ENCODE data around the gene ARL13B. TPM values are rescaled to one million over a fixed set of nuclear protein-coding genes. Genes with fewer than 3 reads are reported as not detected.

The ARL13B gene
- total and polyA plus RNA-seq, 10 of the 15 experiments (the other 5 are each of a cell fraction or from before 2014, with no cell fraction given): 3.0 to 10.4 (median 7.9) TPM

- 69% methylated on average over 5 of the region's 5 CpGs for WGBS (ENCODE audit: insufficient coverage, insufficient replicate concordance, low lambda C conversion rate, missing lambda C conversion rate)
- intact Hi-C loops (cut with micrococcal nuclease; ENCODE audit: unreplicated experiment): no loop called here
These were observed 4.7 kb downstream of the ARL13B start for GRCh38 chr3:93984618-93985017.

GRCh38 chr3:93988283-93988682 lies 8.3 kb downstream of the ARL13B start:
- in situ Hi-C loops (cut with MboI): no loop called here
- CTCF ChIA-PET: interaction anchor here (0.6 to 2.1 kb wide), 2 partner anchors 15 to 16 kb away, joined by 3 to 7 read pairs; no protein-coding TSS in a partner anchor
- TF ChIP-seq SIX5 (IDR thresholded peaks at IDR 0.05; ENCODE audit: low read depth, low read length, severe bottlenecking) (no peak), HCFC1 (IDR thresholded peaks at IDR 0.05; ENCODE audit: low read length) (no peak), PKNOX1 (IDR thresholded peaks at IDR 0.05) (no peak), EZH2 (IDR thresholded peaks at IDR 0.05; ENCODE audit: borderline replicate concordance, control insufficient read depth, low read depth, low read length) (no peak), NRF1 (conservative IDR thresholded peaks at IDR 0.05; ENCODE audit: low read depth, low read length) (no peak), BACH1 (IDR thresholded peaks at IDR 0.05; ENCODE audit: borderline replicate concordance) (no peak), GATAD2B (conservative IDR thresholded peaks at IDR 0.05; ENCODE audit: low read depth) (no peak), LARP7 (IDR thresholded peaks at IDR 0.05) (no peak), ATF3 (IDR thresholded peaks at IDR 0.05; ENCODE audit: borderline replicate concordance, extremely low read depth, low read depth, low read length) (no peak), SIN3A (IDR thresholded peaks at IDR 0.05; ENCODE audit: low read depth, low read length) (no peak), KDM1A (IDR thresholded peaks at IDR 0.05; ENCODE audit: borderline replicate concordance) (no peak), MYC (IDR thresholded peaks at IDR 0.05; ENCODE audit: insufficient read depth, insufficient read length, insufficient replicate concordance, low read length, severe bottlenecking) (no peak)

More at GRCh38 chr3:93984618-93985017, 4.7 kb downstream of the ARL13B start:
- no peaks in the 10 kb centered on the region for H3K4me1 ChIP-seq (ENCODE audit: control insufficient read depth, insufficient read depth, low read length)
- no peak for TF ChIP-seq ELK1 (IDR thresholded peaks at IDR 0.05; ENCODE audit: low read depth, low read length)
- no peak for TF ChIP-seq YY1 (IDR thresholded peaks at IDR 0.05; ENCODE audit: low read depth, low read length)
- H3K9ac ChIP-seq (ENCODE audit: control insufficient read depth, insufficient read depth, low read length): no peak overlapping the region
- peaks cover 3% of the 10 kb centered on the region for H3K79me2 ChIP-seq (ENCODE audit: control insufficient read depth, insufficient read depth, low read length)
- H3K4me2 ChIP-seq (ENCODE audit: control insufficient read depth, insufficient read depth): no peak overlapping the region
- H3K27ac ChIP-seq (ENCODE audit: control insufficient read depth, insufficient read depth): no peak overlapping the region
- FAIRE-seq: no peak
- SMC1A ChIA-PET (ENCODE audit: uncharacterized antibody, unreplicated experiment): interaction anchor here (1.0 to 1.1 kb wide), 2 partner anchors 15 to 105 kb away, joined by 3 read pairs; no protein-coding TSS in a partner anchor
- DNase-seq (ENCODE audit: low read depth, low spot score): no peak
- no TSS peak for BruUV-seq (replicated peaks)
- H2AFZ ChIP-seq (ENCODE audit: control insufficient read depth, low read depth, low read length): no peak overlapping the region
- no peaks in the 10 kb centered on the region for H3K36me3 ChIP-seq (ENCODE audit: control insufficient read depth in 2 of 2, insufficient read depth in 2 of 2, low read length in 1 of 2)
- no peaks in the 10 kb centered on the region for H4K20me1 ChIP-seq (ENCODE audit: control insufficient read depth, insufficient read depth)
- POLR2A ChIA-PET: interaction anchor here (1.6 kb wide), 1 partner anchor 12 kb away, joined by 4 read pairs; no protein-coding TSS in a partner anchor
- CTCF ChIA-PET: interaction anchor here (1.0 to 1.5 kb wide), 2 partner anchors 19 to 70 kb away, joined by 3 read pairs; no protein-coding TSS in a partner anchor
- no peaks in the 10 kb centered on the region for H3K9me3 ChIP-seq (replicated peaks; ENCODE audit: control insufficient read depth, insufficient read depth, low read length)
- in situ Hi-C loops (cut with MboI): no loop called here
- RAD21 ChIA-PET (ENCODE audit: unreplicated experiment): interaction anchor here (0.6 kb wide), 1 partner anchor 64 kb away, joined by 3 read pairs; no protein-coding TSS in a partner anchor
- no peak for ATAC-seq
- no peaks in the 10 kb centered on the region for H3K27me3 ChIP-seq (replicated peaks in 1 of 2; ENCODE audit: control insufficient read depth in 2 of 2, insufficient read depth in 2 of 2, low read length in 1 of 2)
- H3K4me3 ChIP-seq: no peak overlapping the region

More at GRCh38 chr3:93988283-93988682, 8.3 kb downstream of the ARL13B start:
- POLR2A ChIA-PET: no interaction called here
- SMC1A ChIA-PET (ENCODE audit: uncharacterized antibody, unreplicated experiment): interaction anchor here (0.6 to 1.3 kb wide), 3 partner anchors 9 to 36 kb away, joined by 3 read pairs; partner anchors contain the start of gene ARL13B
- RAD21 ChIA-PET (ENCODE audit: unreplicated experiment): interaction anchor here (1.6 kb wide), 1 partner anchor 74 kb away, joined by 4 read pairs; the partner anchor contains the start of gene DHFR2
- intact Hi-C loops (cut with micrococcal nuclease; ENCODE audit: unreplicated experiment): no loop called here
- H3K4me3 ChIP-seq: no peak overlapping the region
- no peak for DNase-seq (ENCODE audit: low read depth, low spot score)
- no peaks in the 10 kb centered on the region for H4K20me1 ChIP-seq (ENCODE audit: control insufficient read depth, insufficient read depth)
- no peaks in the 10 kb centered on the region for H3K27me3 ChIP-seq (replicated peaks in 1 of 2; ENCODE audit: control insufficient read depth in 2 of 2, insufficient read depth in 2 of 2, low read length in 1 of 2)
- H2AFZ ChIP-seq (ENCODE audit: control insufficient read depth, low read depth, low read length): no peak overlapping the region
- H3K79me2 ChIP-seq (ENCODE audit: control insufficient read depth, insufficient read depth, low read length): no peaks in the 10 kb centered on the region
- no peaks in the 10 kb centered on the region for H3K4me1 ChIP-seq (ENCODE audit: control insufficient read depth, insufficient read depth, low read length)
- H3K27ac ChIP-seq (ENCODE audit: control insufficient read depth, insufficient read depth): no peak overlapping the region
- H3K36me3 ChIP-seq (ENCODE audit: control insufficient read depth in 2 of 2, insufficient read depth in 2 of 2, low read length in 1 of 2): no peaks in the 10 kb centered on the region
- no peak overlapping the region for H3K9ac ChIP-seq (ENCODE audit: control insufficient read depth, insufficient read depth, low read length)
- no peaks in the 10 kb centered on the region for H3K9me3 ChIP-seq (replicated peaks; ENCODE audit: control insufficient read depth, insufficient read depth, low read length)
- H3K4me2 ChIP-seq (ENCODE audit: control insufficient read depth, insufficient read depth): no peak overlapping the region
- BruUV-seq (replicated peaks): no TSS peak
- no peak for ATAC-seq
- no peak for FAIRE-seq
